WTC11 (cell line): ENCODE data around the gene DDX51. TPM values are rescaled to one million over a fixed set of nuclear protein-coding genes. Genes with fewer than 3 reads are reported as not detected.

Experiments
- ATAC-seq: fragments of 200-7000 bp; cut with Tn5 transposase; 2 replicates; pipeline ENCODE4 v1.10.0; 2021; ENCODE audit warnings: mild to moderate bottlenecking, moderate library complexity
- CTCF ChIA-PET: fragments of 300-600 bp; sonication (Branson Sonifier 250); formaldehyde crosslinking; loops from one replicate; lab custom pipeline; 2021; ENCODE audit warnings: antibody characterized with exemption; lab: Charles Lee
- POLR2A ChIA-PET: fragments of 350-600 bp; sonication (Branson Sonifier 250); formaldehyde crosslinking; loops from one replicate; lab custom pipeline; 2021; ENCODE audit warnings: antibody characterized with exemption; lab: Charles Lee
- DNase-seq: peaks from one replicate; pipeline ENCODE4 v3.0.0; 2021; ENCODE audit warnings: low spot score
- H3K27ac Mint-ChIP-seq: 2 replicates; pipeline ENCODE4 v1.8.0; 2021; ENCODE audit warnings: mixed read lengths
- H3K27me3 Mint-ChIP-seq: 2 replicates; pipeline ENCODE4 v1.8.0; 2021; ENCODE audit warnings: low read depth, mild to moderate bottlenecking, moderate library complexity, mixed read lengths
- H3K36me3 Mint-ChIP-seq: 2 replicates; pipeline ENCODE4 v1.8.0; 2021; ENCODE audit warnings: mixed read lengths
- H3K4me1 Mint-ChIP-seq: 2 replicates; pipeline ENCODE4 v1.8.0; 2022; ENCODE audit warnings: mixed read lengths
- H3K4me3 Mint-ChIP-seq: 2 replicates; pipeline ENCODE4 v1.8.0; 2021; ENCODE audit warnings: mild to moderate bottlenecking, moderate library complexity, mixed read lengths
- H3K9me3 Mint-ChIP-seq: 2 replicates; pipeline ENCODE4 v1.8.0; 2021; ENCODE audit warnings: mixed read lengths
- AR ChIP-seq: fragments of 250-450 bp; sonication (Bioruptor Pico); IDR thresholded peaks from 2 replicates; pipeline ENCODE4 v1.9.0; 2021; ENCODE audit warnings: mild to moderate bottlenecking
- CREM ChIP-seq: sonication (generic); formaldehyde crosslinking; IDR thresholded peaks from 2 replicates; pipeline ENCODE4 v1.8.1; 2022; ENCODE audit warnings: mild to moderate bottlenecking, missing genetic modification reagents, moderate library complexity
- E2F1 ChIP-seq: sonication (generic); formaldehyde crosslinking; IDR thresholded peaks from 2 replicates; pipeline ENCODE4 v1.8.0; 2022; ENCODE audit warnings: mild to moderate bottlenecking, missing genetic modification reagents
- EMX1 ChIP-seq: fragments of 250-450 bp; sonication (Bioruptor Pico); IDR thresholded peaks from 2 replicates; pipeline ENCODE4 v1.8.0; 2021; ENCODE audit warnings: mild to moderate bottlenecking
- FOXJ3 ChIP-seq: sonication (generic); formaldehyde crosslinking; IDR thresholded peaks from 2 replicates; pipeline ENCODE4 v1.9.0; 2021; ENCODE audit warnings: missing genetic modification reagents, mild to moderate bottlenecking, borderline replicate concordance
- GABPB1 ChIP-seq: sonication (generic); formaldehyde crosslinking; IDR thresholded peaks from 2 replicates; pipeline ENCODE4 v1.8.1; 2023; ENCODE audit warnings: mild to moderate bottlenecking, missing genetic modification reagents
- JUN ChIP-seq: sonication (generic); formaldehyde crosslinking; IDR thresholded peaks from 2 replicates; pipeline ENCODE4 v1.8.0; 2023; ENCODE audit warnings: mild to moderate bottlenecking, missing genetic modification reagents
- MLX ChIP-seq: sonication (generic); formaldehyde crosslinking; IDR thresholded peaks from 2 replicates; pipeline ENCODE4 v1.8.1; 2023; ENCODE audit warnings: mild to moderate bottlenecking, missing genetic modification reagents, moderate library complexity
- NFE2L1 ChIP-seq: sonication (generic); formaldehyde crosslinking; IDR thresholded peaks from 2 replicates; pipeline ENCODE4 v1.8.1; 2023; ENCODE audit warnings: missing genetic modification reagents
- SMAD3 ChIP-seq: sonication (generic); formaldehyde crosslinking; IDR thresholded peaks from 2 replicates; pipeline ENCODE4 v1.8.0; 2022; ENCODE audit warnings: missing genetic modification reagents, mild to moderate bottlenecking, borderline replicate concordance
- ZNF416 ChIP-seq: fragments of 250-450 bp; sonication (Bioruptor Pico); IDR thresholded peaks from 2 replicates; pipeline ENCODE4 v1.9.0; 2021; ENCODE audit warnings: mild to moderate bottlenecking, inconsistent platforms
- ZNF671 ChIP-seq: fragments of 250-450 bp; sonication (Bioruptor Pico); IDR thresholded peaks from 2 replicates; pipeline ENCODE4 v1.8.0; 2021; ENCODE audit warnings: mild to moderate bottlenecking
- total RNA-seq: library from RNA; stranded (reverse); gene quantifications from 3 replicates; pipeline ENCODE4 v1.2.3, GENCODE V29; 2021
- TF ChIP-seq, protein P1 (sequence below): sonication (generic); formaldehyde crosslinking; IDR thresholded peaks from 2 replicates; pipeline ENCODE4 v1.8.1; 2023; ENCODE audit warnings: mild to moderate bottlenecking, missing genetic modification reagents
- TF ChIP-seq, protein P2 (sequence below): sonication (generic); formaldehyde crosslinking; IDR thresholded peaks from 2 replicates; pipeline ENCODE4 v1.8.0; 2023; ENCODE audit warnings: missing genetic modification reagents, mild to moderate bottlenecking, borderline replicate concordance

The DDX51 gene
- total RNA-seq, 1 experiment from 2014 or later, result 32.7 TPM

GRCh38 chr12:132176385-132176919, 32.3 kb upstream of the DDX51 start (continued):
- TF ChIP-seq ZNF671 (CRISPR knock-in tag) (no peak), SMAD3 (no peak), ZNF416 (CRISPR knock-in tag) (no peak), CREM (no peak)
- TF ChIP-seq, protein P1, sequence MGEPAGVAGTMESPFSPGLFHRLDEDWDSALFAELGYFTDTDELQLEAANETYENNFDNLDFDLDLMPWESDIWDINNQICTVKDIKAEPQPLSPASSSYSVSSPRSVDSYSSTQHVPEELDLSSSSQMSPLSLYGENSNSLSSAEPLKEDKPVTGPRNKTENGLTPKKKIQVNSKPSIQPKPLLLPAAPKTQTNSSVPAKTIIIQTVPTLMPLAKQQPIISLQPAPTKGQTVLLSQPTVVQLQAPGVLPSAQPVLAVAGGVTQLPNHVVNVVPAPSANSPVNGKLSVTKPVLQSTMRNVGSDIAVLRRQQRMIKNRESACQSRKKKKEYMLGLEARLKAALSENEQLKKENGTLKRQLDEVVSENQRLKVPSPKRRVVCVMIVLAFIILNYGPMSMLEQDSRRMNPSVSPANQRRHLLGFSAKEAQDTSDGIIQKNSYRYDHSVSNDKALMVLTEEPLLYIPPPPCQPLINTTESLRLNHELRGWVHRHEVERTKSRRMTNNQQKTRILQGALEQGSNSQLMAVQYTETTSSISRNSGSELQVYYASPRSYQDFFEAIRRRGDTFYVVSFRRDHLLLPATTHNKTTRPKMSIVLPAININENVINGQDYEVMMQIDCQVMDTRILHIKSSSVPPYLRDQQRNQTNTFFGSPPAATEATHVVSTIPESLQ (CRISPR knock-in tag), result no peak
- TF ChIP-seq, protein P2, sequence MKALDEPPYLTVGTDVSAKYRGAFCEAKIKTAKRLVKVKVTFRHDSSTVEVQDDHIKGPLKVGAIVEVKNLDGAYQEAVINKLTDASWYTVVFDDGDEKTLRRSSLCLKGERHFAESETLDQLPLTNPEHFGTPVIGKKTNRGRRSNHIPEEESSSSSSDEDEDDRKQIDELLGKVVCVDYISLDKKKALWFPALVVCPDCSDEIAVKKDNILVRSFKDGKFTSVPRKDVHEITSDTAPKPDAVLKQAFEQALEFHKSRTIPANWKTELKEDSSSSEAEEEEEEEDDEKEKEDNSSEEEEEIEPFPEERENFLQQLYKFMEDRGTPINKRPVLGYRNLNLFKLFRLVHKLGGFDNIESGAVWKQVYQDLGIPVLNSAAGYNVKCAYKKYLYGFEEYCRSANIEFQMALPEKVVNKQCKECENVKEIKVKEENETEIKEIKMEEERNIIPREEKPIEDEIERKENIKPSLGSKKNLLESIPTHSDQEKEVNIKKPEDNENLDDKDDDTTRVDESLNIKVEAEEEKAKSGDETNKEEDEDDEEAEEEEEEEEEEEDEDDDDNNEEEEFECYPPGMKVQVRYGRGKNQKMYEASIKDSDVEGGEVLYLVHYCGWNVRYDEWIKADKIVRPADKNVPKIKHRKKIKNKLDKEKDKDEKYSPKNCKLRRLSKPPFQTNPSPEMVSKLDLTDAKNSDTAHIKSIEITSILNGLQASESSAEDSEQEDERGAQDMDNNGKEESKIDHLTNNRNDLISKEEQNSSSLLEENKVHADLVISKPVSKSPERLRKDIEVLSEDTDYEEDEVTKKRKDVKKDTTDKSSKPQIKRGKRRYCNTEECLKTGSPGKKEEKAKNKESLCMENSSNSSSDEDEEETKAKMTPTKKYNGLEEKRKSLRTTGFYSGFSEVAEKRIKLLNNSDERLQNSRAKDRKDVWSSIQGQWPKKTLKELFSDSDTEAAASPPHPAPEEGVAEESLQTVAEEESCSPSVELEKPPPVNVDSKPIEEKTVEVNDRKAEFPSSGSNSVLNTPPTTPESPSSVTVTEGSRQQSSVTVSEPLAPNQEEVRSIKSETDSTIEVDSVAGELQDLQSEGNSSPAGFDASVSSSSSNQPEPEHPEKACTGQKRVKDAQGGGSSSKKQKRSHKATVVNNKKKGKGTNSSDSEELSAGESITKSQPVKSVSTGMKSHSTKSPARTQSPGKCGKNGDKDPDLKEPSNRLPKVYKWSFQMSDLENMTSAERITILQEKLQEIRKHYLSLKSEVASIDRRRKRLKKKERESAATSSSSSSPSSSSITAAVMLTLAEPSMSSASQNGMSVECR (CRISPR knock-in tag), result no peak

GRCh38 chr12:132175496-132176384, 31.6 kb upstream of the DDX51 start:
- Mint-ChIP-seq H3K36me3 (no peaks in the 10 kb centered on the region), H3K4me3 (no peak overlapping the region), H3K27ac (no peak overlapping the region), H3K4me1 (peaks cover 8% of the 10 kb centered on the region), H3K9me3 (no peaks in the 10 kb centered on the region), H3K27me3 (peaks cover 40% of the 10 kb centered on the region)
- ATAC-seq, result no peak; the same call in 1 of the 2 replicates
- CTCF ChIA-PET, result interaction anchor here (0.8 to 1.3 kb wide), 4 partner anchors 20 to 239 kb away, joined by 3 to 4 read pairs (median 3); no protein-coding TSS in a partner anchor
- no peak for DNase-seq
- TF ChIP-seq AR, result no peak
- TF ChIP-seq SMAD3, result no peak
- no peak for TF ChIP-seq GABPB1 (CRISPR knock-in tag)
- TF ChIP-seq FOXJ3 (CRISPR knock-in tag), result no peak
- TF ChIP-seq JUN (CRISPR knock-in tag), result no peak
- TF ChIP-seq MLX (CRISPR knock-in tag), result no peak
- no peak for TF ChIP-seq EMX1 (CRISPR knock-in tag)
- no peak for TF ChIP-seq NFE2L1 (CRISPR knock-in tag)
- no peak for TF ChIP-seq E2F1 (CRISPR knock-in tag)
- TF ChIP-seq, all 79 proteins: peak for 0
- POLR2A ChIA-PET, result no interaction called here
